Measurements from ENCODE around the gene PRKCQ. TPM values are rescaled to one million over a fixed set of nuclear protein-coding genes. Genes with fewer than 3 reads are reported as not detected.

Gene PRKCQ
- total RNA-seq, 1 donor from 2014 or later: 2.3 TPM

DNA sequence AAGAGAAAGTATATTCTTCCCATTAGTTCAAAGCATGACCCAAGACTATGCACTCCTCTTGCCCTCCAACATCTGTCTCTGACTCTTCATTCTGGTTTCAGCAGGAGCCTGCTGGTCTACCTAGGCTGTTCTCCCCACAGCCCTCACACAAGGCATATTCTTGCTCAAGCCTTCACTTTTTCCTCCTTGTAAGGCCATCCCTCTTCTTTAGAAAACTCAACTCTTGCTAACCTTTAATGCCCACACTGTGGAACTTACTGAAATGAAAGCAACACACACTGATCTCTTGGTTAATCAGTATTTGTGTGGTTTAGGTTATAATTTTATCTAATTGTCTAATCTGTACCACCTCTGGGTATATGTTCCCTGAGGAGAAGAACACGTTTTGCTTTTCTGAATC lies 75.8 kb downstream of the PRKCQ start:
- H3K4me3 Mint-ChIP-seq: no peak overlapping the region
- no peak overlapping the region for H3K27ac Mint-ChIP-seq
- TF ChIP-seq CTCF (IDR thresholded peaks at IDR 0.05; ENCODE audit: unreplicated experiment): no peak
- no peaks in the 10 kb centered on the region for H3K9me3 Mint-ChIP-seq
- H3K4me1 Mint-ChIP-seq: no peaks in the 10 kb centered on the region
- no peaks in the 10 kb centered on the region for H3K36me3 Mint-ChIP-seq
- peaks cover 9% of the 10 kb centered on the region for H3K27me3 Mint-ChIP-seq (ENCODE audit: low read depth)
- no peak for DNase-seq (ENCODE audit: low spot score in 2 of 2, unreplicated experiment in 2 of 2)

DNA sequence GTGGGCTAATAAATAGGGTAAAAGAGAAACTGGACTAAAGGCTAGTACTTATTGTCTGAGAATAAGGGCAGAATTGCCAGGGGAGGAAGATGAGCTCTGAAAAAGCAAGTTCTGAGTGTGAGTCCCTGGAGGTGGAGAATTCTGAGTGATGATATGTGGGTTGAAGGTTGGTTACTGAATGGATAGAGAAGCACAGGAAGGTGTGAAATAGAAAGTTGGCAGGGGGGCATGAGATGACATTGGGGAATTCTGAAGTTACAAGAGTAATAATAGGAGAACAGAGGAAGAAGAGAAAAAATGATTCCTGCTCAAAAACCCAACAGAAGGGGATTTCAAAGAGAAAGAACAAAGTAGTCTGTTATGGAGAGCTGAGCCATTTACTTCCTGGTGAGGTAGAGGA lies 76.9 kb downstream of the PRKCQ start:
- Mint-ChIP-seq H3K9me3 (no peaks in the 10 kb centered on the region), H3K4me3 (no peak overlapping the region), H3K27ac (no peak overlapping the region), H3K4me1 (no peaks in the 10 kb centered on the region), H3K36me3 (no peaks in the 10 kb centered on the region), H3K27me3 (ENCODE audit: low read depth) (peaks cover 9% of the 10 kb centered on the region)
- DNase-seq (ENCODE audit: low spot score in 2 of 2, unreplicated experiment in 2 of 2): no peak
- TF ChIP-seq CTCF (IDR thresholded peaks at IDR 0.05; ENCODE audit: unreplicated experiment): no peak

DNA sequence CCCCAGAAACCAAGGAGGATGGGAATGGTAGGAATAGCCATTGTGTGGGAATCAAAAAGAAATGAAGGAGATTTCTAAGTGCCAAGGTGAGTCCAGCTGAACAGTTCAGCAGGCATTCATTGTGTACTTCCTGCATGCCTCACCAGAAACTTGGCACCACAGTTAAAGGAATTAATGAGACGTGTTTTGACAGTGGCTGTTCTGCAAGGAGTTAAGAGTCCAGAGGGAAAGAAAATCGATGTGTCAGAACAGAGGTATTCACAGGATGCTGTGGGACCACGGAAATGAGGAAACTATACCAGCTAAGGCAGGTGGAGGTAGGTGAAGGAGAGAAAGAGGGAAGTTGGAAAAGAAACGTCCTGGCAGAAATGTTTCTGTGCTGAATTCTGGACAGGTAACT lies 78.1 kb downstream of the PRKCQ start:
- Mint-ChIP-seq H3K27me3 (ENCODE audit: low read depth) (peaks cover 9% of the 10 kb centered on the region), H3K9me3 (no peaks in the 10 kb centered on the region), H3K36me3 (no peaks in the 10 kb centered on the region), H3K4me1 (no peaks in the 10 kb centered on the region), H3K4me3 (no peak overlapping the region), H3K27ac (no peak overlapping the region)
- TF ChIP-seq CTCF (IDR thresholded peaks at IDR 0.05; ENCODE audit: unreplicated experiment): no peak
- no peak for DNase-seq (ENCODE audit: low spot score in 2 of 2, unreplicated experiment in 2 of 2)

GRCh38 chr10:6499974-6500373 lies 80.1 kb downstream of the PRKCQ start:
- no peak for DNase-seq (ENCODE audit: low spot score in 2 of 2, unreplicated experiment in 2 of 2)
- H3K4me1 Mint-ChIP-seq: no peaks in the 10 kb centered on the region
- H3K9me3 Mint-ChIP-seq: no peaks in the 10 kb centered on the region
- H3K36me3 Mint-ChIP-seq: no peaks in the 10 kb centered on the region
- H3K4me3 Mint-ChIP-seq: no peak overlapping the region
- no peak overlapping the region for H3K27ac Mint-ChIP-seq
- peaks cover 9% of the 10 kb centered on the region for H3K27me3 Mint-ChIP-seq (ENCODE audit: low read depth)
- no peak for TF ChIP-seq CTCF (IDR thresholded peaks at IDR 0.05; ENCODE audit: unreplicated experiment)

GRCh38 chr10:6498771-6499170 lies 81.3 kb downstream of the PRKCQ start:
- Mint-ChIP-seq H3K36me3 (no peaks in the 10 kb centered on the region), H3K4me3 (no peak overlapping the region)
- TF ChIP-seq CTCF (IDR thresholded peaks at IDR 0.05; ENCODE audit: unreplicated experiment): no peak

GRCh38 chr10:6497620-6498019 lies 82.5 kb downstream of the PRKCQ start:
- H3K4me1 Mint-ChIP-seq: no peaks in the 10 kb centered on the region
- no peak for TF ChIP-seq CTCF (IDR thresholded peaks at IDR 0.05; ENCODE audit: unreplicated experiment)
- H3K27ac Mint-ChIP-seq: no peak overlapping the region
- H3K4me3 Mint-ChIP-seq: no peak overlapping the region
- DNase-seq (ENCODE audit: low spot score in 2 of 2, unreplicated experiment in 2 of 2): no peak
- peaks cover 3% of the 10 kb centered on the region for H3K27me3 Mint-ChIP-seq (ENCODE audit: low read depth)
- no peaks in the 10 kb centered on the region for H3K9me3 Mint-ChIP-seq
- H3K36me3 Mint-ChIP-seq: no peaks in the 10 kb centered on the region

More at GRCh38 chr10:6498771-6499170, 81.3 kb downstream of the PRKCQ start:
- no peak for DNase-seq (ENCODE audit: low spot score in 2 of 2, unreplicated experiment in 2 of 2)
- Mint-ChIP-seq H3K4me1 (no peaks in the 10 kb centered on the region), H3K27me3 (ENCODE audit: low read depth) (peaks cover 9% of the 10 kb centered on the region), H3K9me3 (no peaks in the 10 kb centered on the region), H3K27ac (no peak overlapping the region)
